ENCODE measurements around the gene CRIP1.
A peak's percentile ranks its signal among the peaks of the same experiment; 100 is the strongest.

The CRIP1 gene

GRCh38 chr14:105492031-105492970 lies 5.6 kb downstream of the CRIP1 start:
- Histone ChIP-seq H2AK5ac (ENCODE audit: low read length, severe bottlenecking) (no peak overlapping the region), H2BK15ac (ENCODE audit: low read depth, poor library complexity, severe bottlenecking) (no peak overlapping the region), H3K4me1 (ENCODE audit: control insufficient read depth, insufficient read depth, low read depth, low read length) (peaks cover 24% of the 10 kb centered on the region), H3K18ac (ENCODE audit: low read depth in 1 of 2, low read length in 2 of 2) (no peak overlapping the region), H3K4ac (ENCODE audit: low read depth in 1 of 2, low read length in 2 of 2) (no peak overlapping the region), H3K9ac (ENCODE audit: low read length) (no peak overlapping the region), H3K27ac (ENCODE audit: low read length, poor library complexity, severe bottlenecking) (no peak overlapping the region), H2BK5ac (ENCODE audit: low read depth, low read length, poor library complexity, severe bottlenecking) (no peak overlapping the region), H3K14ac (ENCODE audit: low read length in 2 of 2) (no peak overlapping the region), H2BK12ac (ENCODE audit: low read length in 2 of 2) (peak overlapping the region in 1 of 2 experiments; percentile 10), H4K8ac (ENCODE audit: low read length) (no peak overlapping the region), H3K36me3 (ENCODE audit: control insufficient read depth in 1 of 2, insufficient read depth in 2 of 2, low read depth in 1 of 2, low read length in 2 of 2) (peaks cover 0 to 11% of the 10 kb centered on the region in 2 experiments), H3K23ac (ENCODE audit: low read length in 2 of 2) (no peak overlapping the region), H3K9me3 (ENCODE audit: control insufficient read depth, low read length) (no peaks in the 10 kb centered on the region), H3K4me3 (ENCODE audit: insufficient read depth in 1 of 2, low read depth in 1 of 2, low read length in 2 of 2) (peak overlapping the region in 1 of 2 experiments; percentile 80), H2AFZ (ENCODE audit: low read depth, low read length) (no peak overlapping the region), H4K91ac (ENCODE audit: low read length) (no peak overlapping the region), H3K4me2 (ENCODE audit: low read length, poor library complexity, severe bottlenecking) (no peak overlapping the region), H2BK120ac (ENCODE audit: low read depth, low read length) (no peak overlapping the region), H3K79me1 (replicated peaks; ENCODE audit: low read length, poor library complexity, severe bottlenecking) (peaks cover 1% of the 10 kb centered on the region), H3K27me3 (ENCODE audit: control insufficient read depth in 1 of 2, insufficient read depth in 1 of 2, low read length in 2 of 2) (peaks cover 0 to 13% of the 10 kb centered on the region in 2 experiments)
- no peak for DNase-seq
- WGBS: 92% methylated on average over 24 of the region's 24 CpGs

GRCh38 chr14:105492971-105493871 lies 6.5 kb downstream of the CRIP1 start:
- WGBS: 91% methylated on average over 20 of the region's 20 CpGs
- H3K23ac ChIP-seq (ENCODE audit: low read length in 2 of 2): no peak overlapping the region
- peaks cover 0 to 6% of the 10 kb centered on the region in 2 experiments for H3K27me3 ChIP-seq (ENCODE audit: control insufficient read depth in 1 of 2, insufficient read depth in 1 of 2, low read length in 2 of 2)
- no peak overlapping the region for H3K27ac ChIP-seq (ENCODE audit: low read length, poor library complexity, severe bottlenecking)
- no peak overlapping the region for H3K14ac ChIP-seq (ENCODE audit: low read length in 2 of 2)
- H2BK5ac ChIP-seq (ENCODE audit: low read depth, low read length, poor library complexity, severe bottlenecking): no peak overlapping the region
- H3K36me3 ChIP-seq (ENCODE audit: control insufficient read depth in 1 of 2, insufficient read depth in 2 of 2, low read depth in 1 of 2, low read length in 2 of 2): peaks cover 0 to 18% of the 10 kb centered on the region in 2 experiments
- H2BK15ac ChIP-seq (ENCODE audit: low read depth, poor library complexity, severe bottlenecking): no peak overlapping the region
- no peak for DNase-seq
- H4K91ac ChIP-seq (ENCODE audit: low read length): no peak overlapping the region
- no peak overlapping the region for H3K4ac ChIP-seq (ENCODE audit: low read depth in 1 of 2, low read length in 2 of 2)
- H3K9ac ChIP-seq (ENCODE audit: low read length): no peak overlapping the region
- H4K8ac ChIP-seq (ENCODE audit: low read length): no peak overlapping the region
- H2BK12ac ChIP-seq (ENCODE audit: low read length in 2 of 2): no peak overlapping the region
- H2AFZ ChIP-seq (ENCODE audit: low read depth, low read length): no peak overlapping the region
- no peak overlapping the region for H3K4me2 ChIP-seq (ENCODE audit: low read length, poor library complexity, severe bottlenecking)
- H3K9me3 ChIP-seq (ENCODE audit: control insufficient read depth, low read length): no peaks in the 10 kb centered on the region
- no peak overlapping the region for H3K18ac ChIP-seq (ENCODE audit: low read depth in 1 of 2, low read length in 2 of 2)
- peaks cover 24% of the 10 kb centered on the region for H3K4me1 ChIP-seq (ENCODE audit: control insufficient read depth, insufficient read depth, low read depth, low read length)
- no peak overlapping the region for H2BK120ac ChIP-seq (ENCODE audit: low read depth, low read length)
- H3K4me3 ChIP-seq (ENCODE audit: insufficient read depth in 1 of 2, low read depth in 1 of 2, low read length in 2 of 2): no peak overlapping the region
- no peak overlapping the region for H2AK5ac ChIP-seq (ENCODE audit: low read length, severe bottlenecking)
- peaks cover 1% of the 10 kb centered on the region for H3K79me1 ChIP-seq (replicated peaks; ENCODE audit: low read length, poor library complexity, severe bottlenecking)

- H4K91ac ChIP-seq (ENCODE audit: low read length): no peak overlapping the region
- no peak overlapping the region for H3K14ac ChIP-seq (ENCODE audit: low read length in 2 of 2)
- H3K27ac ChIP-seq (ENCODE audit: low read length, poor library complexity, severe bottlenecking): no peak overlapping the region
- peaks cover 0 to 18% of the 10 kb centered on the region in 2 experiments for H3K36me3 ChIP-seq (ENCODE audit: control insufficient read depth in 1 of 2, insufficient read depth in 2 of 2, low read depth in 1 of 2, low read length in 2 of 2)
- no peak overlapping the region for H4K8ac ChIP-seq (ENCODE audit: low read length)
- WGBS: 91% methylated on average over 14 of the region's 16 CpGs
- no peaks in the 10 kb centered on the region for H3K27me3 ChIP-seq (ENCODE audit: control insufficient read depth in 1 of 2, insufficient read depth in 1 of 2, low read length in 2 of 2)
- H2AK5ac ChIP-seq (ENCODE audit: low read length, severe bottlenecking): no peak overlapping the region
- DNase-seq: no peak
- H2BK12ac ChIP-seq (ENCODE audit: low read length in 2 of 2): no peak overlapping the region
- H2AFZ ChIP-seq (ENCODE audit: low read depth, low read length): no peak overlapping the region
- H2BK5ac ChIP-seq (ENCODE audit: low read depth, low read length, poor library complexity, severe bottlenecking): no peak overlapping the region
- peaks cover 21% of the 10 kb centered on the region for H3K4me1 ChIP-seq (ENCODE audit: control insufficient read depth, insufficient read depth, low read depth, low read length)
- no peak overlapping the region for H3K4me2 ChIP-seq (ENCODE audit: low read length, poor library complexity, severe bottlenecking)
- H3K4ac ChIP-seq (ENCODE audit: low read depth in 1 of 2, low read length in 2 of 2): no peak overlapping the region
- no peak overlapping the region for H3K9ac ChIP-seq (ENCODE audit: low read length)
- H3K79me1 ChIP-seq (replicated peaks; ENCODE audit: low read length, poor library complexity, severe bottlenecking): peaks cover 1% of the 10 kb centered on the region
- H3K23ac ChIP-seq (ENCODE audit: low read length in 2 of 2): no peak overlapping the region
- no peak overlapping the region for H3K4me3 ChIP-seq (ENCODE audit: insufficient read depth in 1 of 2, low read depth in 1 of 2, low read length in 2 of 2)
- H2BK120ac ChIP-seq (ENCODE audit: low read depth, low read length): no peak overlapping the region
- no peak overlapping the region for H3K18ac ChIP-seq (ENCODE audit: low read depth in 1 of 2, low read length in 2 of 2)
- H2BK15ac ChIP-seq (ENCODE audit: low read depth, poor library complexity, severe bottlenecking): no peak overlapping the region
- H3K9me3 ChIP-seq (ENCODE audit: control insufficient read depth, low read length): no peaks in the 10 kb centered on the region
These were observed 7.4 kb downstream of the CRIP1 start for GRCh38 chr14:105493921-105494605.

Measured in mesenchymal stem cell (in vitro differentiated cells and primary cell).